Measurements from ENCODE around the gene KCNJ4. TPM values are rescaled to one million over a fixed set of nuclear protein-coding genes. Genes with fewer than 3 reads are reported as not detected.

KCNJ4 gene
- not detected in 2 replicates for total RNA-seq (2013; cell fraction: nucleolus; rRNA removed)
- total RNA-seq (2014; rRNA removed): not detected in 2 replicates
- not detected in 2 replicates for total RNA-seq (2014; rRNA removed; fragmentation: Illumina TruSeq; extraction: Trizol)
- total RNA-seq (2021): not detected in 2 replicates
- polyA plus RNA-seq (2011; ENCODE audit: low read depth): 0.12 TPM
- polyA plus RNA-seq (2011; rRNA removed): not detected in 2 replicates
- polyA plus RNA-seq (2011; cell fraction: cytosol; rRNA removed): not detected in 2 replicates
- polyA plus RNA-seq (2011; cell fraction: nucleus; rRNA removed): not detected in 2 replicates
- 0.07 and 0.13 TPM in 2 replicates for polyA plus RNA-seq (2012)
- not detected in 2 replicates for polyA plus RNA-seq (2014; fragmentation: Illumina TruSeq; extraction: Trizol)
- not detected for polyA plus RNA-seq (2014; fragmentation: Nextera tagmentation; extraction: Ambion mirVana)
- not detected in 2 replicates for polyA plus RNA-seq (2014; rRNA removed)
- not detected for polyA plus RNA-seq (2016; fragmentation: Nextera tagmentation; extraction: Ambion mirVana)
- polyA minus RNA-seq (2011; rRNA and poly(A)+ RNA removed): not detected in 2 replicates
- polyA minus RNA-seq (2011; cell fraction: cytosol; rRNA and poly(A)+ RNA removed): not detected in 2 replicates
- not detected in 2 replicates for polyA minus RNA-seq (2011; cell fraction: nucleus; rRNA and poly(A)+ RNA removed)
- Bru-seq, nascent RNA: not detected
- BruChase-seq, experiment 1, labeled RNA remaining after a 6-hour chase: percentile 4 among the genes with signal in this experiment
- BruChase-seq, experiment 2, labeled RNA remaining after a 2-hour chase: not detected
- long read RNA-seq, experiment 1: 0 reads
- long read RNA-seq, experiment 2: 0 reads

DNA sequence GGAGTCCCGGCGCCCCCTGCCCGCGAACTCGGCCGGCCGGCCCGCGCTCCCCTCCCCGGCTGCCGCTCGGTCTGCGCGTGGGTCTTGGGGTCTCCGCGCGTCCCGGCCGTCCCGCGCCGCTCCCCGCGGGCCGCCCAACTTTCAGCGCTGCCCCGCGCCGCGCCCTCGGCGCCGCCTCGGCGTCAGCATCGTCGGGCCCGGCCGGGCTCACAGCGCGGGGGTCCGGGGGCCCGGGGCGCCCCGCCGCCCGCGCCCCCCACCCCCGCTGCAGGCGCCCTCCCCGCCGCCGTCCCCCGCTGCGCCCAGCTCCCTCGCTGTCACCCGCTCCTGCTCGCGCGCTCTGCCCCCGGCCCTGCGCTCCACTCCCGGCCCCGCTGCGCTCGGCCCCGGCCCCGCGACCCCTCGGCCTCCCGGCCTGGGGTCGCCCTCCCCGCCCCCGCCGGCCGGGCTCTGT, at the start of gene KCNJ4:
KCNJ4 (minus strand) TSS at position 124 of the 454 bp plus-strand sequence. CDS start 27,067 bp downstream, outside the sequence.
- DNase-seq (ENCODE audit: low read depth, low spot score): no peak
- Histone ChIP-seq H4K20me1 (ENCODE audit: control insufficient read depth, insufficient read depth) (peaks cover 3% of the 10 kb centered on the region; the same call in 1 of the 2 replicates), H3K9ac (ENCODE audit: control insufficient read depth, insufficient read depth, low read length) (no peak within 1 kb of the TSS), H3K79me2 (ENCODE audit: control insufficient read depth, insufficient read depth, low read length) (no peaks in the 10 kb centered on the region), H3K4me3 (no peak within 1 kb of the TSS; the same call in 1 of the 2 replicates), H3K27ac (ENCODE audit: control insufficient read depth, insufficient read depth) (no peak within 1 kb of the TSS), H3K36me3 (ENCODE audit: control insufficient read depth in 2 of 2, insufficient read depth in 2 of 2, low read length in 1 of 2) (no peaks in the 10 kb centered on the region), H3K4me2 (ENCODE audit: control insufficient read depth, insufficient read depth) (peak within 1 kb of the TSS; percentile 66), H3K27me3 (replicated peaks in 1 of 2; ENCODE audit: control insufficient read depth in 2 of 2, insufficient read depth in 2 of 2, low read length in 1 of 2) (peaks cover 18% of the 10 kb centered on the region in 2 experiments), H3K4me1 (ENCODE audit: control insufficient read depth, insufficient read depth, low read length) (peaks cover 6% of the 10 kb centered on the region; the same call in 1 of the 2 replicates), H3K9me3 (replicated peaks; ENCODE audit: control insufficient read depth, insufficient read depth, low read length) (no peaks in the 10 kb centered on the region), H2AFZ (ENCODE audit: control insufficient read depth, low read depth, low read length) (no peak within 1 kb of the TSS)
- POLR2A ChIA-PET: no interaction called here
- no peak for ATAC-seq
- FAIRE-seq: no peak
- CTCF ChIA-PET: no interaction called here
- TF ChIP-seq FOXM1 (IDR thresholded peaks at IDR 0.05; ENCODE audit: low read depth, low read length) (no peak), BHLHE40 (IDR thresholded peaks at IDR 0.05; ENCODE audit: borderline replicate concordance in 1 of 2, low read depth in 2 of 2, low read length in 1 of 2) (no peak), ATF7 (IDR thresholded peaks at IDR 0.05; ENCODE audit: low read depth) (no peak)
- intact Hi-C loops (cut with micrococcal nuclease; ENCODE audit: unreplicated experiment): no loop called here
- in situ Hi-C loops (cut with MboI): no loop called here
- BruUV-seq (replicated peaks): no TSS peak
- 0% methylated on average over 9 of the region's 76 CpGs for WGBS (ENCODE audit: insufficient coverage, insufficient replicate concordance, low lambda C conversion rate, missing lambda C conversion rate)
- RAD21 ChIA-PET (ENCODE audit: unreplicated experiment): no interaction called here
- SMC1A ChIA-PET (ENCODE audit: uncharacterized antibody, unreplicated experiment): no interaction called here
